HG03280 (cell line): ENCODE results near the gene SYT7.
"Not testable (repeated sequence)": the region's sequence is repeated elsewhere in the genome, so short reads cannot be mapped to it uniquely, and the experiment has no call there.

Experiments used
- ATAC-seq: cut with Tn5 transposase; IDR thresholded peaks from one replicate; pipeline ENCODE4 v1.9.1; 2021; ENCODE audit warnings: mild to moderate bottlenecking, moderate library complexity; ENCODE audit not compliant: unreplicated experiment

Gene SYT7

GRCh38 chr11:61581030-61581928, at the start of gene SYT7:
SYT7 (minus strand) TSS chr11:61581076; CDS start chr11:61580820, 256 bp downstream.
- ATAC-seq, result peak; percentile 87

- ATAC-seq, result no peak
Observed at GRCh38 chr11:61630089-61630488, 49.2 kb upstream of the SYT7 start.

GRCh38 chr11:61629082-61629833, 48.4 kb upstream of the SYT7 start:
- ATAC-seq, result no peak

- ATAC-seq, result no peak
Observed at GRCh38 chr11:61628662-61628970, 47.7 kb upstream of the SYT7 start.

GRCh38 chr11:61627850-61628661, 47.2 kb upstream of the SYT7 start:
- no peak for ATAC-seq

GRCh38 chr11:61626580-61627380, 45.9 kb upstream of the SYT7 start:
- ATAC-seq, result no peak

GRCh38 chr11:61625525-61625924, 44.6 kb upstream of the SYT7 start:
- ATAC-seq, result no peak

GRCh38 chr11:61621917-61622585, 41.2 kb upstream of the SYT7 start:
- no peak for ATAC-seq

GRCh38 chr11:61619471-61620226, 38.8 kb upstream of the SYT7 start:
- no peak for ATAC-seq

GRCh38 chr11:61618978-61619377, 38.1 kb upstream of the SYT7 start:
- ATAC-seq, result no peak

- ATAC-seq, result no peak
Observed at GRCh38 chr11:61617515-61617914, 36.6 kb upstream of the SYT7 start.

- ATAC-seq, result no peak
Observed at GRCh38 chr11:61616434-61616833, 35.6 kb upstream of the SYT7 start.

GRCh38 chr11:61614782-61615181, 33.9 kb upstream of the SYT7 start:
- not testable (repeated sequence) for ATAC-seq

GRCh38 chr11:61613870-61614269, 33.0 kb upstream of the SYT7 start:
- no peak for ATAC-seq

- no peak for ATAC-seq
Observed at GRCh38 chr11:61613051-61613450, 32.2 kb upstream of the SYT7 start.

GRCh38 chr11:61611309-61611708, 30.4 kb upstream of the SYT7 start:
- ATAC-seq, result no peak

GRCh38 chr11:61610905-61611304, 30.0 kb upstream of the SYT7 start:
- no peak for ATAC-seq

- ATAC-seq, result no peak
Observed at GRCh38 chr11:61609980-61610366, 29.1 kb upstream of the SYT7 start.
